ENCODE data around the gene TMCC2.
"Not testable (repeated sequence)": the region's sequence is repeated elsewhere in the genome, so short reads cannot be mapped to it uniquely, and the experiment has no call there.

TMCC2 gene

DNA sequence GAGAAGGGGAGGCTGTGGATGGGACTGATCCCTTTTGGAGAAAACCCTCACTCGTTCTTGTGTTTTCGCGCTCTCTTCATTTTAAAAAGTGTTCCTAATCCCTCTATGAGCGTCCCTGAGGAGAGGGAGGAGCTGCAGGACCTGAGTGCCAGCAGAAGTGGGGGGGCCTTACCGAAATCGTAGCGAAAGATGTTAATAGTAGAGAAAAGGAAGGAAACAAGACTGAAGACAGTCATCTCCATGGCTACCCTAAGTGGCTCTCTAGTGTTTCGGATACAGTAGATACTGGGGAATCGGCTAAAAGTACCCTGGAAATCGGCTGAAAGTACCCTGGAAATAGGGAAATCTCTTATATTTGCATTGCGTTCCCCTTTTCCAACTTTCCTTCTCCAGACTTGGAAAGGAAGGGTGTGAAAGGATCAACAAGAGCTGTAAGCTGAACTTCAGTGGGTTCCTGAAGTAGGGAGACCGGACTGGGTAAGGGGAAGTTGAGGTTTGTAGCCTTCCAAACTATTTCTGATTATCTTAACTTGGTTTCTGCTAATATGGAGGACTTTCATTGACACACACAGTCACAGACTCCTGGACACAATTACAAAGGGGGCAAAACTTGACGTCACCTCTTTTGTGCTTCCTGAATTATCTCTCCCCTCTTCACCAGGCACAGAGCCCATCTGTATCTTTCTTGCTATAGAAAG lies 15.8 kb upstream of the TMCC2 start:
- no peak for DNase-seq (ENCODE audit: low spot score)

DNA sequence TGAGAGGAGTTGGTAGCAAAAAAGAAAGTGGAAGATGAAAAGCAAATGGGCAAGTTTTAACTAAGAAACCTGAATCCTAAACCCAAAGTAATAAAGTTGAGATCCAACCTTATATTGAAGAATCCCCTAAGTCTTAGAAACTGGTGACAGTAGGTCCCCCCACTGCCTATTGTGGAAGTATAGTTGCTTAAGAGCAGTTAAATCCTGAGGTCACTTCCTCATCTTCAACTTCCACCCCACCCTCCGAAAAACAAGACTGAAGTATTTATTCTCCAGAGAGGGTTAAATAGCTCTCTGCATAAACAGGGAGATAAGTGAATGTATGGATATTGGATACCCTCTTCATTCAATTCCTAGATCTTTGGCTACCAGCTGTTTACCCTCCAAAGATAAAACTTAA lies 13.0 kb upstream of the TMCC2 start:
- DNase-seq (ENCODE audit: low spot score) = no peak

DNA sequence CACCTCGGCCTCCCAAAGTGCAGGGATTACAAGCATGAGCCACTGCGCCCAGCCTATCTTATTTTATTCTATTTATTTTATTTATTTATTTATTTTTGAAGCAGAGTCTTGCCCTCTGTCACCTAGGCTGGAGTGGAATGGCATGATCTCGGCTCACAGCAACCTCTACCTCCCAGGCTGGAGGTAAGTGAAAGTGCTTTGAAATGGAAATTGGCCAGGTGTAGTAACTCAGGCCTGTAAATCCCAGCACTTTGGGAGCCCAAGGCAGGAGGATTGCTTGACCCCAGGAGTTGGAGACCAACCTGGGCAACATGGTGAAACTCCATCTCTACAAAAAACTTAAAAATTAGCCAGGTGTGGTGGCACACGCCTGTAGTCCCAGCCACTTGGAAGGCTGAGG lies 11.2 kb upstream of the TMCC2 start:
- DNase-seq (ENCODE audit: low spot score) = no peak

GRCh38 chr1:205217418-205217817 lies 10.3 kb upstream of the TMCC2 start:
- no peak for DNase-seq (ENCODE audit: low spot score)

GRCh38 chr1:205220421-205220820 lies 7.3 kb upstream of the TMCC2 start:
- DNase-seq (ENCODE audit: low spot score) = no peak

GRCh38 chr1:205224736-205225135 lies 3.0 kb upstream of the TMCC2 start:
- DNase-seq (ENCODE audit: low spot score) = no peak

- no peak for DNase-seq (ENCODE audit: low spot score)
Observed at GRCh38 chr1:205225901-205226765, 1.6 kb upstream of the TMCC2 start.

GRCh38 chr1:205226868-205227583 lies 720 bp upstream of the TMCC2 start:
- DNase-seq (ENCODE audit: low spot score) = no peak

GRCh38 chr1:205228093-205228521 lies 361 bp downstream of the TMCC2 start:
- DNase-seq (ENCODE audit: low spot score) = no peak

GRCh38 chr1:205229399-205229871 lies 1.7 kb downstream of the TMCC2 start:
- DNase-seq (ENCODE audit: low spot score) = no peak

GRCh38 chr1:205229916-205230700 lies 2.4 kb downstream of the TMCC2 start:
- DNase-seq (ENCODE audit: low spot score) = no peak

DNA sequence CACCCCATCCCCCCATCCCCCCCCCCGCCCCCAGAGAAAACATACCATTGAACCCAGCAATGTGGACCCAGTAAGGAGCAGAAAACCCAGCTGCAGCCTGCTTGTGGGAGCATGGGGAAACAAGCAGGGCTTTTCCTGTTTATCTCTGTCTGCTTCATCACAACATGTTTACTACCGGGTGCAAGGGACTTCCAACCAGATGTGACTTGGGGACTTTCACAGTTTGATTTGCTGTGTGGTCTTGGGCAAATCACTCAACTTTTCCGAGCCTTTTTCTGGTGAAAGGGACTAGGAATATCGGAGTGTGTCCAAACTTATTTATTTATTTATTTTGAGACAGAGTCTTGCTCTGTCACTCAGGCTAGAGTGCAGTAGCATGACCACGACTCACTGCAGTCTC lies 3.2 kb downstream of the TMCC2 start:
- no peak for DNase-seq (ENCODE audit: low spot score)

DNA sequence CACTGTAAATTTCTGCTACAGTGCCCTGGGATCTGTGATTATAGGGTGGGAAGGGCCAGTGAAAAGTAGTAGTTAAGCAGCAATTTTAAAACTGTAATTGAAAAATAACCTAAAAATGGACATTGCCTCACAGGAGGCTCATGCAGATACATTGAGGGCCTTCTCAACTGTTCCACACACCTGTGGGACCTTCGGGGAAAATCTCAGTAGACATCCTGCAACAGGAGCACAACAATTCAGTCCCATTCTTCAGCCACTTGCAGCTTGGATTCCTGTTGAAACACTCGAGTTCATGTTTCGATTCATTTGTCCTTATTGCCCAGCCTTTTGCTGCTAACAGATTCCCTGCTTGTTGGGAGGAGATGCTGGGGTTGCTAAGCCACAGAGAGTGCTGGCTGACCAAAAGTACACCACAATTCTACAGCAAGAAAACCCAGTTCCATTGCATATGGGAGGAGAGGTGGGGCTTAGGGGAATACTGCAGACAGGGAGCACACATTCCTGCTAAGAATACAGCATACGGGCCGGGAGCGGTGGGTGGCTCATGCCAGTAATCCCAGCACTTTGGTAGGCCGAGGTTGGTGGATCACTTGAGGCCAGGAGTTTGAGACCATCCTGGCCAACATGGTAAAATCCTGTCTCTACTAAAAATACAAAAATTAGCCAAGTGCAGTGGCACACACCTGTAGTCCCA lies 4.5 kb downstream of the TMCC2 start:
- DNase-seq (ENCODE audit: low spot score) = no peak

DNA sequence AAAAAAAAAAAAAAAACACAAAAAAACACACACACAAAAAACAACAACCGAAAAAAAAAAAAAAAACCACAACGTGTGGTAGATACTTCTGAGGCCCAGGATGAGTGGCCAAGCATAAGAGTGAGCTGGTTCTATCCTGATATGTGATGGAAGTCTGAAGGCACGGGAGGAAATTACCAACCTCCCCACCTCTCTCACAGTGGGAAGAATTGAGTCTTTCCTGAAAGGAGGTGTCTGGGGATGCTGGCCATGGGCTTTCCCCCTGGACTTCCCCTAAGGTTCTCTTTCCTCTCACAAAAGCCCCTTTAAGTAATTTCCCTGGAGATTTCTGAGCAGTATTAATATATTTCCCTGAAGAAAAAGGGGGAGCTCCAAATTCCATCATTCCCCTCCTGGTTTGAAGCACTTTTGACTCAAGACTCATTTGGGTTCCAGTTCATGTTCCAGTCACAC lies 5.2 kb downstream of the TMCC2 start:
- DNase-seq (ENCODE audit: low spot score) = no peak

DNA sequence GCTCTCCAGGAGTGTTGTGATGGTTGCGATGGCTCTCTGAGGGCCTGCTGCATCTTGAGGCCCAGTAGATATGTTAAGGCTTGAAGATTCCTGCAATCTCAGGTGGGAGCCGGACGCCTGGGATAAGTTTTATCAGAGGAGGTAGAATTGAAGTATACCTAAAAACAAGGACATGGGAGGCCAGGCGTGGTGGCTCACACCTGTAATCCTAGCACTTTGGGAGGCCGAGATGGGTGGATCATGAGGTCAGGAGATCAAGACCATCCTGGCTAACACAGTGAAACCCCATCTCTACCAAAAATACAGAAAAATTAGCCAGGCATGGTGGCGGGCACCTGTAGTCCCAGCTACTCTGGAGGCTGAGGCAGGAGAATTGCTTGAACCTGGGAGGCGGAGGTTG lies 6.2 kb downstream of the TMCC2 start:
- not testable (repeated sequence) for DNase-seq (ENCODE audit: low spot score)

- DNase-seq (ENCODE audit: low spot score) = no peak
Observed at GRCh38 chr1:205235951-205236350, 8.2 kb downstream of the TMCC2 start.

DNA sequence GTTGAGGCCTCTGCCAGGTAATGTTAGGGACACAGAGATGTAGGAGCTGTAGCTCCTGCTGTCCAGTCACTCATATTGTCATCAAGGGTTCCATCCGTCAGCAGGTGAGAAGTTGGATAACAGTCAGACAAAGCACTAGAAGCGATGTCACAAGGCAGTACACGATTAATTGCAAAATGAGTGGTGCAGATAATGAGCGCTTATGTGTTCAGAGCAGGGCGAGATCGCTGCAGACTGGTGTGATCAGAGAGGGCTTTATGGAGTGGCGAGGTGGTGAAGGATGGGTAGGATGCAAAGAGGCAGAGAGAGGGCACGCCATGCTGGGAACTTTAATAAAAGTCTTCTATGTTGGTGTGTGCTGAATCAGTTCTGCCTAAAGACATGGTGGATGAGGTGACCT lies 8.8 kb downstream of the TMCC2 start:
- DNase-seq (ENCODE audit: low spot score) = no peak

- DNase-seq (ENCODE audit: low spot score) = no peak
Observed at GRCh38 chr1:205236951-205237475, 9.3 kb downstream of the TMCC2 start.

GRCh38 chr1:205237526-205238484 lies 10.1 kb downstream of the TMCC2 start:
- DNase-seq (ENCODE audit: low spot score) = no peak

DNA sequence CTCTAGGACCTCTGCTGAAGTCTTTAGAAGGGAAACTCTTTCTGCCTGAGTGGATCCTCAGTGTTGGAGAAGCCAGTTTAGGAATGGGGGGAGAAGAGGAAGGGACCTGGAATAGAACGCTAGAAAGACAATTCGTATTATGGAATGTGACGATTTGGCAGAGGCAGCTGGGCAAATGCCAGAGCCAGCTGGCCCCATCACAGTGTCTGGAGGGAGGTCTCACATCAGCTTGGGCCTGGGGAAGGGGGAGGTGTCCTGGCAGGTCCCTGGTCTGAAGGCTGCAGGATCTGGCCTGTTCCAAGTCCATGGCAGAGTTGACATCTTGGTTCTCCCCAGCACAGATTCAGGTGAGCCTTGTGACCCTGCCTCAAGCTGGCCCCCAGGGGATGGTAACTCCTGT lies 11.3 kb downstream of the TMCC2 start:
- no peak for DNase-seq (ENCODE audit: low spot score)

Measured in left forelimb (tissue), 1 donor.